Activated T-cell treated with anti-CD3 and anti-CD28 coated beads, Interleukin-2, amount 50 U/mL, for 48 hours (primary cell): ENCODE data around the gene CDT1.

Experiments
- DNase-seq, 2 experiments: peaks; one replicate each; pipeline ENCODE4 v3.0.0-alpha.2; 2020

CDT1 gene

DNA sequence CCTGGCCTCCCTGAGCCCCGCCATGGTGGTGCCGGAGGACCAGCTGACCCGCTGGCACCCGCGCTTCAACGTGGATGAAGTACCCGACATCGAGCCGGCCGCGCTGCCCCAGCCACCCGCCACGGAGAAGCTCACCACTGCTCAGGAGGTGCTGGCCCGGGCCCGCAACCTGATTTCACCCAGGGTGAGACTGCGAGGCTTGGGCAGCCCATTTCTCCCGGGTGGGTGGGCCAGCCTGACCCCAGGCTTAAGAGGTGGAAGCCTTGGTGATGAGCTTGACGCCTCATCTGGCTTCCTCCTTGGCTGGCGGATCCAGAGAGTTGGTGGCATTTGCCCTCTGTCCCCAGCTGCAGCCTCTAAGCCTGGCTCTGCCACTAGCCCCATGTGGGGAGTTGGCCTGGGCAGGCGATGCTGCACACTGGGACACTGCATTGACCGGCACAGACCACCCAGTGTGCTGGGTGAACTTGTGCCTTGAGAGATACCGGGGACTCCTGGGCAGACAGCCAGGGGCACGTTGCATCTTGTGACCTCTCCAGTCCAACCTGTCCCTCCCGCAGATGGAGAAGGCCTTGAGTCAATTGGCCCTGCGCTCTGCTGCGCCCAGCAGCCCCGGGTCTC lies 3.0 kb downstream of the CDT1 start:
- DNase-seq = peak in 1 of 2 experiments; percentile 36

GRCh38 chr16:88807142-88807625 lies 3.6 kb downstream of the CDT1 start:
- peak; percentile 37 to 40 for DNase-seq

DNA sequence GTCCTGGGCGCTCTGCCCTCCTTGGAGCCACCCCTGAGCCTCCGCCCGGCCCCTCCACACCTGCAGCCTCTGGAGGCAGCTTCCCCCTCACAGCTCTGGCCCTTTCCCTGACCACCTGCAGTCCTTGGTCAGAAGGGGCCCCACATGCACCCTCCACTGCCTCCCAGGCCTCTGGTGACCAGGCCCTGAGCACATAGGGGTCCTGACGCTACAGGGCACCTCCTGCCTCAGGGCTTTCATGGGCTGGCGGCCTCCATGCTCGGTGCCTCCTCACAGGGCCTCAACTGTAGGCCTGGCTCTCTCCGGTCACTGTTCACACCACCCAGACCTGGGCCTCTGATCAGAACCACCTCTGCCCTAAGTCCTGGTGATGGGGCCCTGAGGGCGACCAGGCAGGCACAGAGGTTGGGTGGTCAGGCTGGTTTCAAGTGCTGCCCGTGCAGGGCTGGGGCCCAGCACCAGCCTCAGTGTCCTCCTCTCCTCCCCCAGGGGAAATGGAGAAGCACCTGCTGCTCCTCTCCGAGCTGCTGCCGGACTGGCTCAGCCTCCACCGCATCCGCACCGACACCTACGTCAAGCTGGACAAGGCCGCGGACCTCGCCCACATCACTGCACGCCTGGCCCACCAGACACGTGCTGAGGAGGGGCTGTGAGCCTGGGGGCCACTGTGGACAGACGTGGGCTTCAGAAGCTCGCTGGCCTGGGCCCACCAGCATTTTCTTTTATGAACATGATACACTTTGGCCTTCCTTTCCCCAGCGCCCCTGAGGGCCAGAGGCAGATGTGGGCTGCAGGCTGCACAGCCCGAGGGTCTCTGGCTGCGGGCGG lies 4.3 kb downstream of the CDT1 start:
- peak; percentile 37 to 40 for DNase-seq

DNA sequence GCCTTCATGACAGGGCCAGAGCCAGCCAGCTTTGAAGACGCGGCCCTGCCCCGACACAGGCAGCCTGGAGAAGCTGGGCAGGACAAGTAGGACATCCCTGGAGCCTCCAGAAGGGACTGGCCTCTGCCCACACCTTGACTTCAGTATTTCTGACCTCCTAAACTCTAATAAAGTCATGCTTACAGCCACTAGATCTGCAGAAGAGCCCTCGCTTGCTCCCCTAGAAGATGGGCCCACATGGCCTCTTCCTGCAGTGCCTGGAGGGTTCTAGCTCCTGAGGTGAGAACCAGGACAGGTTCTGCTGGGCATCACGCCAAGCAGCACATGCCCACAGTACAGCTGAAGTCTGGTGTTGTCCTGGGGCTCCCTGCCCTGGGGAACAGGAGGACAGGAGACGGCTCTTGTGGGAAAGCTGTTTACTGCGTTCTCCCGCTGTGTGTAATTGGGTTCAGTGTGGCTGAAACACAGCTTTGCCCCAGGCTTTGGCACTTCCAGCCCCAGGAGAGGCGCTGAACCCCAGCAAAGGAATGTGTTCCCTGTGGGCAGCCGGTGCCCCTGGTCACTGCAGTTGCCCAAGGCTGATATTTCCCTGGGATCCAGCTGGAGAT lies 5.6 kb downstream of the CDT1 start:
- DNase-seq = peak; percentile 59 to 60

DNA sequence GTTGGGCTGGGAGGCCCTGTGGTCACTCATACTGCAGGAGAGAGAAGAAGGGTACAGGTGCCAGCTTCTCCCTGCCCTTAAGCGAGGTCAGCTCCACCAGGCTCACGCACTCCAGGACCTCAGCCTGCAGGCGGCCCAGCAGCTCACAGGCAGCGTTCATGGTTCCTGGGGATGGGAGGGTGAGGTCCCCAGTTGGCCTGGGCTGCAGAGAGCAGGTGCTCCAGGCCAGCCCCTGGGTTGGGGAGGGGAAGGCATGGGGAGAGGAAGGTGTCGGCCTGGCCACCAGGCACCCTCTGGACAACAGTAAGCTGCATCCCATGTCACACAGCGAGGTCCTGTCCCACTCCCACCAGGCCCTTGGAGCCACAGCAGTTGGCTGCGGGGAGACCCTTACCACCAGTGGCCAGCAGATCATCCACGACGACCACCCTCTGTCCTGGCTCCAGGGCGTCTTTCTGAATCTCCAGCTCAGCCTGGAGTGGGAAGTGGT lies 6.1 kb downstream of the CDT1 start:
- peak; percentile 57 to 60 for DNase-seq

DNA sequence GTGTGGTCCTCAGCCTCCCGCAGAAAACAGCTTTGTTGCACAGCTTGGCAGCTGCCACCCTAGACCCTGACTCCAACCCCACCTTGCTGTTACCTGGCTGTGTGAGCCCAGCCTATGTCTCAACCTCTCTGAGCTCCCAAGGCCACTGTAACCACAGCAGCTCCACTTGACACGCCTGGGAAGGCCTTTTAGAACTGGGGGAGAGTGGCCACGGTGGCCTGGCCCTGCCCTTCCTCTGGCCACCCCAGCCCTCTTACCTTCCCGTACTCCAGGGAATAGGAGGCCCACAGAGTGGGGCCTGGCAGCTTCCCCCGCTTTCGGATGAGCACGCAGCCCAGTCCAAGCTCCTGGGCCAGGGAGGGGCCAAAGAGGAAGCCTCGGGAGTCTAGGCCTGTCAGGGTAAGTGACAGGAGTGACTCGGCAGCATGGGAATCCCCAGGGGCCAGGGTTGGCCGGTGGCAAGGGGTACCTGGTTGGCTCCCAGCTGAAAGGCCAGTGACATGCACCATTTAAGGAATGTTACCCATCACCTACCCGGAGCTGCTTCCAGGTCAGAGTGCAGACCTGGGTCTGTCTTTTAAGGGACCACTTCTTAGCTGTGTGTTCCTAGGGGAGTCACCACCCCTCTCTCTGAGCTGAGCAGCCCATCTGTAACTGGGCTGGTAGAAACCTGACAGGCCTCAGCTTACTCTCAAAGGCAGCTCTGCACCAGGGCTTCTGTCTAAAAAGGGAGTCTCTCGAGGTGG lies 6.8 kb downstream of the CDT1 start:
- DNase-seq = peak; percentile 74 to 79

DNA sequence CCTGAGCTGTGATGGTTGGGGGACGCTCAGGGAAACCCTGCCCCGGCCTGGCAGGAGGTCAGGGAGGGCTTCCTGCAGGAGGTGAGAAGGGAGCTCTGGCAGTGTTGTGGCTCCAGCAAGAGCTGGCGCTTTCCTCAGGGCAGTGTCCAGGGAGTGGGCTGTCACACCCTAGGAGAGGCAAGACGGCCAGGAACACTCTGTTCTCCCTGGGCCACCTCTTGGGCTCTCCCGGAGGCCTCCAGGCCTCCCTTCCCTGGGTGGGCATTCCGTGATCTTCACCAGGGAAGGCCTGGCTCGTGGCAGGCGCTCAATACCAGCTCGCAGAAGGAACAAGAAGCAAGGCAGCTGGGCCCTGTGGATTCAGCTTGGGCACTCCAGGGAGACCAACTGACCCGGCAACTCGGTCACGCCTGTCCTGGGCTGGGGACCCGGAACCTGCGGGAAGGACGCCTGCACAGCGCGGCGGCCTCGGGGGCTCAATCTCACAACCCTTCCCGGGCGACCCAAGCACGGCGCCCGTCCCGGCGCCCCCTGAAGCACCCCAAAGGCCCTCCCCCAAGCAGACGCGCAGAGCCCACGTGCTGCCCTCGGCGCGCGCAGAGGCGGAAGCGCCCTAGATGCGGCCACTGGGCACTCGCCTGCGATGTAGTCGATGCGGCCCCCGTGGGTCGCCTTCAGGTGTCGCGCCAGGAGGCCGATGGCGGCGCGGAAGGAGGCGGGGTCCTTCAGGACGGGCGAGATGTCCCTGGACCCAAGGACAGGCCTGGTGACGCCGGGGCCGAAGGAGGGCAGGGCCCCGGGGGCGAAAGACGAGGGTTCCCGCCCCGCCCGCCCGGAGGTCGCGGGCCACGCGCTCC lies 7.6 kb downstream of the CDT1 start:
- peak; percentile 82 to 83 for DNase-seq

DNA sequence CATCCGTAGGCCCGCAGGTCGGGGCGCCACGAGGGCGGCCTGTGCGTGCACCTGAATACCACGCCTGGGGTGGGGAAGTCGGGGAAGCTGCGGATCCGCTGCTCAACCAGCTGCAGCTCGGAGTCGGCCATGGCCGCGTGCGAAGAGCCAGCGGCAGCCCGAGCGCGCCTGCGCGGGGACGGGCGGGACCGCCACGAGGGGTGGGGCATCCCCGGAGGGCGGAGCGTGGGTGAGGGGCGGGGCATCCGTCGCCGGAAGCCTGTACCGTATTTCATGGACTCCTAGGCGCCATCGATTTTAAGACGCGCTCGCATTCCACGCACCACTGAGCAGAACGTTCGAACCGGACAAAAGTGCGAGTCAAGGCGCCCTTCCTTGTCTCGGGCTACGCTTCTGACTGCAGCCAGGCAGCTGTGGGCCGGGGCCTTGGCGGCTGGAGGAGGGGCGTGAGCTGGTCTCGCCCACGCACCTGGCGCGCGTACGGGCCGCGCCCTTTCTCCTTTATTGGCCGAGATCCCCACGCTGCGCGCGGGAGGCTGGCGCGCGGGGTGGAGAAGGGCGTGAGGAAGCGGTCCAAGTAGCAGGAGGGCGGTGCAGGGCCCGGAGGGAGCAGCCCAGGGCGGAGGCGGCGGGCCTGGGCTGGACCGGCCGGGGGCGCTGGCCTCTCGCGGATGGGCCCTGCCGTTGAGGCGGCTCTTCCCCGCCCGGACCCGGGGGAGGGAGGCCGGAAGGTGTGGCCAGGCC lies 8.4 kb downstream of the CDT1 start, which contains the start of gene APRT:
Gene APRT (minus strand): TSS at position 160 of the 744 bp plus-strand sequence. CDS start 29 bp downstream, at position 131.
- peak; percentile 99 to 100 for DNase-seq

- DNase-seq = peak in 1 of 2 experiments; percentile 67
These were observed 9.1 kb downstream of the CDT1 start for GRCh38 chr16:88812513-88813268.

- no peak for DNase-seq
These were observed 9.9 kb downstream of the CDT1 start for GRCh38 chr16:88813269-88814143.

DNA sequence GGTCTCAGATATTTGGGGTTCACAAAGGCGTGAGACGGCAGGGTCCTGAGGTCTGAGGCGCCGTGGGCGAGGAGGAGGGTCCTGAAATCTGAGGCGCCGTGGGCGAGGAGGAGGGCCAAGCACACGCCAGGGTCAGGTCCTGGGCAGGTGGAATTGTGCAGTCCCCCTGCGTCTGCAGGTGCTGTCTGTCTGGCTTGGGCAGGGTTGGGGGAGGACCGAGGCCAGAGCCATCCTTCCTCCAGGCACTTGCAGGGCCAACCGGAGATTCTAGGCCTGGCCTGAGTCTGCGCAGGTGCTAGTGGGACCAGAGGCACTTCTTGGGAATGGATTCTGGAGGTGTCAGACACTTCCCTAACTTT lies 10.5 kb downstream of the CDT1 start:
- no peak for DNase-seq

- DNase-seq = no peak
These were observed 11.6 kb downstream of the CDT1 start for GRCh38 chr16:88815227-88815626.

DNA sequence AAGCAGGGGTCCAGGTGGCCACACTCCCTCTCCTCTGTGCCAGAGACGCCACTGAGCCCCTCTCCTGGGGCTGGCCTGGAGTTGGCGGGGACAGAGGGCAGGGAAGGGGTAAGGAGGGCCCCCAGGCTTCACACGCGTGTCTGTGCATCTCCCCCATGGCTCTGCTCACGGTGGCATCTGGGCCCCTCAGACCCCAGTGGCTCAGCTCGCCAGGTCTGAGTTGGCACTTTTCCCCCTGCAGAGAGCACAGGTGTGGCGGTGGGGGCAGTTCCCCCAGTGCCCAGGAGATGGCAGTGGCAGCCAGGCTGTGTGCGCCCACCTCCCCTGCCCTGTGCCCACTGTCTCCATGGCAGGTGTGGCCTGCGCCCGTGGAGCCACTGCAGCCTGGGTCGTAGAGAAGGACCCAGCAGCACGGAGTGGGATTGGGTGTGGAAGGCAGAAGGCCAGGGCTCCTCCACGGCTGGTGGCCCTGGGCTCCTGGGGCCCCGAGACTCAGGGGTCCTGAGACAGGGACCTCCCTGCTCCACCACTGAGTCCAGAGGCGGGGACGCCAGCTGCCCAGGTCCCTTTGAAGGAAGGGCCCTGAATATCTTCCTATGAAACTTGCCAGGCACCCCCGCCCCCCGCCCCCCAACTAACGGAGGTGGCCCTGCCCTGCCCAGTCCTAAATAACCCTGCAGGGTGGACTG lies 12.5 kb downstream of the CDT1 start:
- peak; percentile 76 to 79 for DNase-seq

GRCh38 chr16:88816736-88817535 lies 13.3 kb downstream of the CDT1 start:
- no peak for DNase-seq

DNA sequence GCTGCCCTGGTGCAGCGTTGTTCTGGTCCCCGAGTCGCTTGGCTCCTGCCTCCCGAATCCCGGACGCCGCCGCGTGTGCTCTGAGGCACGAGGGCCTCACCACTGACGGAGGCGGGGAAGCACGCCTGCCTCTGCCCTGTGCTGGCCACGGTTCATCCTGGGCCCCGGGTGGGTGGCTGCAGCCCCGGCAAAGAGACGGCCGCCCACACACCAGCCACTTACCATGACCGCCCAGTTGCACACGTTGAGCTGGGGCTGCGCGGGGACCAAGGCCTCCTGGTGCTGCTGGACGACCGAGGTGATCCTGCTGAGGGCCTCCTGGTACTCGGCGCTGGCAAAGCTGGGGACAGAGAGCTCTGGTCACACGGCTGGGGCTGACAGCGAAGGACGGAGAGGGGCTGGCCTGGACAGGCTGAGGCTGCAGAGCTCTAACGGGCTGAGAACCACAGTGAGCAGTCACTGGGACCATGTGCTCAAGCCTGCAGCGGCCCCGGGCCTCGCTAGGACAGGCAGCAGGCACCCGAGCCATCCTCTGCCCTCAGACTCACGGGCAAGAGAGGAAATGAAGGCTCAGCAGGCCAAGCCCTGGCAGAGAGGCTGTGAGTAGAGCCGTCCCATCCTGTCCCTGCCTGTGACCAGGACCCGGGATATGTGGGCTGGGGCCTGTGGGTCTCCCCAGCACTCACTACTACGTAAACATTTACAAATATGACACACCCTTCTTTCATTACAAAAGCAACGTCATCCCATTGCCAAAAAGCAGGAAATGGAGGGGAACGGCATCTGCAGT lies 14.4 kb downstream of the CDT1 start:
- DNase-seq = no peak

GRCh38 chr16:88818575-88818874 lies 14.9 kb downstream of the CDT1 start:
- DNase-seq = no peak

DNA sequence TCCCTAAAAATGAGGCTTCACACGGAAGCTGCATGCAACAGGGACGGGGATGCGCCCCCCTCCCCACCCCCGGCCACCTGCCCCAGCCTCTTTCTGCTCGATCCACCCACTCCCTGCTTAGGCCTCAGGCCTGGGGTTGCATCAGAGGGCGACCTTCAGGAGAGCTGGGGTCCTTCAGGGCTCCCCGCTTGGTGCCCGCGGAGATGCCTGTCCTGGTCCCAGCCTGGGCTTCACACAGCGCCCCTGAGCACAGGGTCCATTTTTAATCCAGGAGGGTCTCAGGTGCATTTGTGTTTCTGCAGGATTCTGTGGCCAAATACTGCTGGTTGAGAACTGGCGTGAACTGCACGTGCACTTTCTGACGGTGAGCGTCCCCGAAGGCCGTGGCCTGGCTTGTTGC lies 15.5 kb downstream of the CDT1 start:
- no peak for DNase-seq
